K562 (cell line): ENCODE data around the gene AIF1. TPM values are rescaled to one million over a fixed set of nuclear protein-coding genes. Genes with fewer than 3 reads are reported as not detected.
A peak's percentile ranks its signal among the peaks of the same experiment; 100 is the strongest.

Experiments
- ATAC-seq: fragments of 200-7000 bp; cut with Tn5 transposase; 3 replicates; pipeline ENCODE4 v1.9.1; 2020; ENCODE audit warnings: moderate library complexity
- BruUV-seq: library from RNA; stranded (reverse); fragments of 400-500 nt; replicated peaks from 2 replicates; lab custom pipeline; 2021; lab: Mats Ljungman, UMichigan
- CTCF ChIA-PET: fragments of 300-600 bp; formaldehyde crosslinking; extraction: SDS; loops from one replicate; lab custom pipeline; 2021; ENCODE audit warnings: low intra/inter-chr PET ratio; lab: Yijun Ruan, JAX
- POLR2A ChIA-PET: fragments of 300-600, 350-650 bp; sonication (Branson Sonifier 250); formaldehyde crosslinking; extraction: SDS; loops from one replicate; lab custom pipeline; 2021; ENCODE audit warnings: antibody characterized with exemption, inconsistent platforms; lab: Yijun Ruan, JAX
- DNase-seq, 4 experiments: peaks; one replicate each; pipeline versions ENCODE4 v3.0.0 to v3.0.0-alpha.2; 2011 to 2018; ENCODE audit warnings: low spot score in 3 of 4, mixed read lengths in 3 of 4; ENCODE audit errors: extremely low read depth in 1 of 4
- FAIRE-seq: peaks from 2 replicates; lab custom pipeline; 2011; peaks lifted over from hg19 to GRCh38; lab: Jason Lieb, UNC
- H2AFZ ChIP-seq: 2 replicates; pipeline ENCODE4 v1.6.0; 2011; ENCODE audit warnings: low read depth, low read length, control low read depth, inconsistent platforms
- H3K27ac ChIP-seq: fragments of 200-600 bp; 3 replicates; pipeline ENCODE4 v1.8.0; 2011; ENCODE audit warnings: low read depth, mild to moderate bottlenecking, control low read depth, inconsistent platforms, low read length, moderate library complexity, mixed read lengths; ENCODE audit errors: extremely low read depth
- H3K27me3 ChIP-seq, 2 experiments: fragments of 300-600 bp in 1 of 2; 2 replicates in 1 of 2; 3 replicates in 1 of 2; pipeline versions ENCODE4 v1.6.0 to v1.8.0; 2011; ENCODE audit warnings: inconsistent platforms in 2 of 2, low read length in 2 of 2, mild to moderate bottlenecking in 1 of 2, mixed read lengths in 1 of 2, moderate library complexity in 1 of 2; ENCODE audit not compliant: control insufficient read depth in 2 of 2, insufficient read depth in 2 of 2
- H3K36me3 ChIP-seq: fragments of 300-600 bp; 3 replicates; pipeline ENCODE4 v1.8.0; 2011; ENCODE audit warnings: mild to moderate bottlenecking, low read length, inconsistent platforms; ENCODE audit not compliant: control insufficient read depth, insufficient read depth
- H3K4me1 ChIP-seq, 2 experiments: fragments of 200-600 bp in 1 of 2; replicated peaks in 1 of 2; 2 replicates in 1 of 2; 3 replicates in 1 of 2; pipeline versions ENCODE4 v1.5.1 to v1.8.0; 2011; ENCODE audit warnings: inconsistent platforms in 2 of 2, low read length in 2 of 2, mild to moderate bottlenecking in 1 of 2, mixed read lengths in 1 of 2, moderate library complexity in 1 of 2; ENCODE audit not compliant: control insufficient read depth in 2 of 2, insufficient read depth in 2 of 2
- H3K4me2 ChIP-seq: 2 replicates; pipeline ENCODE4 v1.6.1; 2011; ENCODE audit warnings: low read length, control low read depth, inconsistent platforms, mixed read lengths; ENCODE audit not compliant: insufficient read depth
- H3K4me3 ChIP-seq: fragments of 200-600 bp; sonication (generic), shearing (Covaris generic); 2 replicates; pipeline ENCODE4 v1.5.1; 2016; ENCODE audit warnings: control low read depth, inconsistent platforms
- H3K79me2 ChIP-seq: fragments of 200-600 bp; 3 replicates; pipeline ENCODE4 v1.8.0; 2011; ENCODE audit warnings: low read length, inconsistent platforms; ENCODE audit not compliant: control insufficient read depth, insufficient read depth
- H3K9ac ChIP-seq, 2 experiments: 2 replicates each; pipeline versions ENCODE4 v1.6.0 to v1.6.1; 2011; ENCODE audit warnings: low read depth in 2 of 2, low read length in 2 of 2, control low read depth in 1 of 2, inconsistent platforms in 1 of 2, mild to moderate bottlenecking in 1 of 2, mixed read lengths in 1 of 2; ENCODE audit not compliant: insufficient read depth in 1 of 2
- H3K9me1 ChIP-seq: one replicate; pipeline ENCODE4 v1.6.0; 2011; ENCODE audit warnings: inconsistent platforms, mild to moderate bottlenecking, low read length, moderate library complexity; ENCODE audit not compliant: control insufficient read depth, insufficient read depth
- H3K9me3 ChIP-seq: replicated peaks from 2 replicates; pipeline ENCODE4 v1.5.1; 2011; ENCODE audit warnings: low read depth, low read length, inconsistent platforms; ENCODE audit not compliant: control insufficient read depth, insufficient read depth
- H4K20me1 ChIP-seq: replicated peaks from 2 replicates; pipeline ENCODE4 v1.6.1; 2011; ENCODE audit warnings: low read length, inconsistent platforms, mixed read lengths; ENCODE audit not compliant: control insufficient read depth, insufficient read depth
- KLF13 ChIP-seq: fragments of 450-650 bp; IDR thresholded peaks from 2 replicates; pipeline ENCODE4 v1.6.1; 2016; ENCODE audit warnings: missing genetic modification characterization, low read depth, mild to moderate bottlenecking, missing compliant biosample characterization, moderate library complexity, borderline replicate concordance
- RBFOX2 ChIP-seq: fragments of 200-400 bp; formaldehyde crosslinking; IDR thresholded peaks from 2 replicates; pipeline ENCODE4 v1.6.1; 2017; ENCODE audit warnings: low read depth, mild to moderate bottlenecking, low read length, moderate library complexity
- SNRNP70 ChIP-seq: fragments of 200-400 bp; formaldehyde crosslinking; optimal IDR thresholded peaks from 2 replicates; pipeline ENCODE3; 2017; ENCODE audit warnings: low read depth, low read length
- TEAD2 ChIP-seq: fragments of 450-650 bp; IDR thresholded peaks from 2 replicates; pipeline ENCODE4 v1.6.1; 2016; ENCODE audit warnings: missing genetic modification characterization, control low read depth, missing compliant biosample characterization
- ZNF75A ChIP-seq: fragments of 450-650 bp; formaldehyde crosslinking; IDR thresholded peaks from 2 replicates; pipeline ENCODE4 v1.4.0; 2020; ENCODE audit warnings: mild to moderate bottlenecking
- WGBS: fragments of 100-300 bp; shearing (Covaris generic); methylation state at CpG from one replicate; pipeline ENCODE4 v1.1.6; 2016; ENCODE audit warnings: low coverage, mixed read lengths; ENCODE audit not compliant: insufficient coverage; ENCODE audit errors: missing lambda C conversion rate; 5-methylcytosine and 5-hydroxymethylcytosine counted together
- in situ Hi-C: fragments of 300-500 bp; cut with MboI; formaldehyde crosslinking; loops from 4 replicates; pipeline ENCODE4 v1.15.0; 2018; ENCODE audit warnings: inconsistent platforms, mixed read lengths
- intact Hi-C: fragments of 100-400 bp; cut with micrococcal nuclease; formaldehyde crosslinking; loops from 2 replicates; pipeline ENCODE4 v1.14.2; 2022
- polyA plus RNA-seq, 8 experiments: library from polyadenylated mRNA; depleted of rRNA in 4 of 8; stranded (reverse) in 5 of 8; unstranded in 3 of 8; fragments of >200 nt; fragmentation: Nextera tagmentation in 2 of 8; fragmentation: Illumina TruSeq in 1 of 8; extraction: Ambion mirVana in 2 of 8; extraction: Trizol in 1 of 8; gene quantifications; 2 replicates each; pipeline versions ENCODE4 v1.2.1 to v1.2.3, GENCODE V29; 2011 to 2014; ENCODE audit warnings: inconsistent platforms in 1 of 8, missing spikeins in 1 of 8
- total RNA-seq, 7 experiments: library from RNA; depleted of rRNA in 6 of 7; stranded (reverse); fragments of >200 nt in 6 of 7; fragmentation: Illumina TruSeq in 2 of 7; extraction: Trizol in 2 of 7; gene quantifications; 2 replicates each; pipeline versions ENCODE4 v1.2.1 to v1.2.3, GENCODE V29; 2011 to 2021; ENCODE audit warnings: low replicate concordance in 1 of 7
- TF ChIP-seq, protein P1 (sequence below): fragments of 450-650 bp; conservative IDR thresholded peaks from 2 replicates; pipeline ENCODE4 v1.6.1; 2016; ENCODE audit warnings: missing genetic modification characterization, low read depth, mild to moderate bottlenecking, control low read depth, missing compliant biosample characterization
- TF ChIP-seq, protein P2 (sequence below): fragments of 250-450 bp; sonication (Bioruptor Pico); IDR thresholded peaks from 2 replicates; pipeline ENCODE4 v1.5.0; 2021; ENCODE audit warnings: mild to moderate bottlenecking, moderate library complexity

AIF1 gene
- total and polyA plus RNA-seq, 9 of the 15 experiments (the other 6 are each of a cell fraction or from before 2014, with no cell fraction given): 9.4 to 33.4 (median 19.4) TPM

DNA sequence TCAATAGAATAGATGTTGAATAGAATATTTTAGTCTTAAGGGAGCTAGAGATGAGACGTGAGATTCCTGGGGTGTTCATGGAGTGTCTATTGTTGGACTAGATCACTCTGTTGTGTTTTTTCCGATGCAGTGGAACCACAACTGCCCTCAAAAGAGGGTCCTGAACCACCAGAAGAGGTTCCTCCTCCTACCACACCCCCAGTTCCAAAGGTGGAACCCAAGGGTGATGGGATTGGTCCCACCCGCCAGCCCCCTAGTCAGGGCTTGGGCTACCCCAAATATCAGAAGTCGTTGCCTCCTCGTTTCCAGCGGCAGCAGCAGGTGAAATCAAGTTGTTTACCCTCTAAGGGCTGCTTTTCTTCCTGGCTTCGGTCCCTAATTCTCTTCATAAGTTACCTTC, 14.0 kb downstream of the AIF1 start:
- intact Hi-C loops (no loop called here), in situ Hi-C loops (no loop called here)
- no peak overlapping the region for H2AFZ ChIP-seq
- no peak overlapping the region for H3K4me2 ChIP-seq
- peaks cover 100% of the 10 kb centered on the region for H3K36me3 ChIP-seq
- H3K9ac ChIP-seq: no peak overlapping the region
- H4K20me1 ChIP-seq: peaks cover 14% of the 10 kb centered on the region
- no peak for TF ChIP-seq SNRNP70
- TF ChIP-seq, protein P1, sequence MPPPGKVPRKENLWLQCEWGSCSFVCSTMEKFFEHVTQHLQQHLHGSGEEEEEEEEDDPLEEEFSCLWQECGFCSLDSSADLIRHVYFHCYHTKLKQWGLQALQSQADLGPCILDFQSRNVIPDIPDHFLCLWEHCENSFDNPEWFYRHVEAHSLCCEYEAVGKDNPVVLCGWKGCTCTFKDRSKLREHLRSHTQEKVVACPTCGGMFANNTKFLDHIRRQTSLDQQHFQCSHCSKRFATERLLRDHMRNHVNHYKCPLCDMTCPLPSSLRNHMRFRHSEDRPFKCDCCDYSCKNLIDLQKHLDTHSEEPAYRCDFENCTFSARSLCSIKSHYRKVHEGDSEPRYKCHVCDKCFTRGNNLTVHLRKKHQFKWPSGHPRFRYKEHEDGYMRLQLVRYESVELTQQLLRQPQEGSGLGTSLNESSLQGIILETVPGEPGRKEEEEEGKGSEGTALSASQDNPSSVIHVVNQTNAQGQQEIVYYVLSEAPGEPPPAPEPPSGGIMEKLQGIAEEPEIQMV (tag): no peak
- TF ChIP-seq ZNF75A (CRISPR knock-in tag): no peak
- peak; percentile 52; the same call in 1 of the 2 replicates for TF ChIP-seq RBFOX2
- TF ChIP-seq TEAD2 (tag): no peak
- TF ChIP-seq, protein P2, sequence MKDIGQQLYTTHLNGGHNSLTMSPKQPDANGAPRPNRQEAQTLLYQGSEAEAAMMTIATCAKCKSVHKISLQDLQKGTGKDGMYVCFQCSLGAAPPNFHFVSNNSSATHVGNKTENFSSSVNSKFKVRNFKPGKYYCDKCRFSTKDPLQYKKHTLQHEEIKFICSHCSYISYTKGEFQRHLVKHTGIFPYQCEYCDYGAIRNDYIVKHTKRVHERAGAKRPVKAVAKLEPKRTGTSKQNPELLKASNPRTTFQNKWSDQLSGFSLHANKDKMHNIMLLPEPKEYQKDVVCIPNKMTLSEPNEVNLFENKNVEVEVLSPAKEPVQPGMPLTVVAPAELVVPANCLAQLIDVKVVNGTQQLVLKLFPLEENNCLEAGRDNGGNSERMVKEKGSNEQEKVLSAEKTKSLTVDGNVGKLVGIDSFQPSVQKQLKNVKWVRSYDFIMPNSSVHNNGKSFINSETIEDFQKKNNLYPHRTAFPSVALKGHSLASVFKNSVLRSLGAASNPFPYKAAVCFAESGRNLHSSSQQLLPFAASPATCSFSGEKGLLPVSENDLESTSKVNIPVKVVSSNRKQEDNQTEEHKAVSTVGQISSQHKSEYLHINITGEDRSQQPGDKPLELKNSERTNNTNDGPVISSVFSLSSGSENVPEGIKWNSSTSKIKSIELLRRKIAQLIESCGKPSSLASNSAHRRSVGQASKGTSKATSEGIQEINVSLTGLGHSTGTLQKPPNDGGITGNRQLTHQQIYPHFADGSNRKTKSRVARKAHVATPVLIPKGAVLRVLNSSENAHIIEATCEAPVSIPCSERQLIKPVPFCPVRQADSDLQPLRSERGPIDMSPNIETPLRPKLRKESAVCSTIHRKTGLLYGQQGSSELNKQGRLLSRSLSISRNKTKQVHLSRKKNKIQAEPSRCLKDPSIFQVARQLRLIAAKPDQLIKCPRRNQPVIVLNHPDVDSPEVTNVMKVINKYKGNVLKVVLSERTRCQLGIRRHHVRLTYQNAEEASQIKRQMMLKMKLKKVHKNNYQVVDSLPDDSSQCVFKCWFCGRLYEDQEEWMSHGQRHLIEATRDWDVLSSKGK: no peak
- TF ChIP-seq KLF13: no peak
- 92% methylated on average over 7 of the region's 7 CpGs for WGBS
- ATAC-seq (no peak), FAIRE-seq (no peak), DNase-seq (no peak)
- no peak overlapping the region for H3K27ac ChIP-seq
- no TSS peak for BruUV-seq
- H3K4me1 ChIP-seq: peaks cover 0 to 25% of the 10 kb centered on the region in 2 experiments; a peak in 1 of 5 replicates
- no peak overlapping the region for H3K4me3 ChIP-seq
- POLR2A ChIA-PET: interaction anchor here (0.6 to 14.8 kb wide), 5 partner anchors 3 to 63 kb away, joined by 3 to 274 read pairs (median 8); partner anchors contain the start of genes C6orf47 and PRRC2A
- peaks cover under 1% of the 10 kb centered on the region for H3K9me1 ChIP-seq
- peaks cover 46% of the 10 kb centered on the region for H3K79me2 ChIP-seq
- CTCF ChIA-PET: no interaction called here
- H3K27me3 ChIP-seq: no peaks in the 10 kb centered on the region
- no peaks in the 10 kb centered on the region for H3K9me3 ChIP-seq
